ENCODE measurements around the gene LIN7C. TPM values are rescaled to one million over a fixed set of nuclear protein-coding genes. Genes with fewer than 3 reads are reported as not detected.

Gene LIN7C
- total RNA-seq, 1 experiment from 2014 or later, result 131 TPM

DNA sequence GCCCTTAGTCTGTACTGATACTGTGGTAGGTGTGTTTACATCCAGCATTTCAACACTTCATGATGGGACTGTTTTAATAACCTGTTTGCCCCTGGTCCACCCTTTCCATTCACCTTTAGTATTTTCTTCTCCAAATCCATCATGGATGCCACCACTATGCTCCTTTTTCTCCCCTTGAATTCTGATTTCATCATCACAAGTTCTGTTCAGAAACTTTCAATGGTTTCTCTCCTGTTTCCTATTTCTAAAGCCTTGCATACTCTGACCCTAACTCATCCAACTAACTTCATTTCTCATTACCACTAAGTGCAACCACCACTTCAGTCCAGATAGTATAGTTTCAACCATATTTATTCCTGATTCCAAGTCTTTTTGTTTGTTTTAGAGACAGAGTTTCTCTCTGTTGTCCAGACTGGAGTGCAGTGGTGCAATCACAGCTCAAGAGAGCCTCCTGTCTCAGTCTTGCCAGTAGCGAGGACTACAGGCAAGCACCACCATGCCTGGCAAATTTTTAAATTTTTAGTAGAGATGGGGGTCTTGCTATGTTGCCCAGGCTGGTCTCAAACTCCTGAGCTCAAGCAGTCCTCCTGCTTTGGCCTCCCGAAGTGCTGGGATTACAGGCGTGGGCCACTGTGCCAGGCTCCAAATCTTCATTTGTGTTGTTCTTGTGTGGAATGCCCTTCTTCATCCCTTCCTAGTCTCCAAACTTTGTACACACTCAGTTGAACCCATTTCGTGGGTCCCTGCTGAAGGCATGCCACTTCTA is 1.2 kb upstream of the LIN7C start:
- ChIA-PET POLR2A (ENCODE audit: low non-redundant PET) (interaction anchor here (0.5 to 0.9 kb wide), 2 partner anchors 10 to 795 kb away, joined by 3 read pairs; no protein-coding TSS in a partner anchor), CTCF (interaction anchor here (0.6 to 1.5 kb wide), 2 partner anchors 11 to 297 kb away, joined by 3 read pairs; no protein-coding TSS in a partner anchor)
- intact Hi-C loops (cut with micrococcal nuclease; ENCODE audit: unreplicated experiment), result loop anchor here (5.0 to 10.0 kb wide), 2 partner anchors 597 to 1825 kb away; partner anchors contain the start of genes KIF18A and METTL15
- Histone ChIP-seq H3K36me3 (ENCODE audit: insufficient read depth, low read length, poor library complexity, severe bottlenecking) (peaks cover 6% of the 10 kb centered on the region), H3K4me1 (ENCODE audit: insufficient read depth, low read length, poor library complexity, severe bottlenecking) (peaks cover 20% of the 10 kb centered on the region), H3K27me3 (replicated peaks; ENCODE audit: insufficient read depth, low read depth, low read length, poor library complexity) (no peaks in the 10 kb centered on the region), H3K27ac (ENCODE audit: low read depth, low read length, poor library complexity, severe bottlenecking) (peak overlapping the region; percentile 91), H3K9me3 (ENCODE audit: low read depth, low read length, poor library complexity, severe bottlenecking) (no peaks in the 10 kb centered on the region), H3K4me3 (ENCODE audit: low read depth, low read length, poor library complexity, severe bottlenecking) (peak overlapping the region; percentile 65)
- TF ChIP-seq EZH2 (IDR thresholded peaks at IDR 0.05; ENCODE audit: borderline replicate concordance, low read depth, low read length, poor library complexity, severe bottlenecking), result no peak
- TF ChIP-seq, protein P1, sequence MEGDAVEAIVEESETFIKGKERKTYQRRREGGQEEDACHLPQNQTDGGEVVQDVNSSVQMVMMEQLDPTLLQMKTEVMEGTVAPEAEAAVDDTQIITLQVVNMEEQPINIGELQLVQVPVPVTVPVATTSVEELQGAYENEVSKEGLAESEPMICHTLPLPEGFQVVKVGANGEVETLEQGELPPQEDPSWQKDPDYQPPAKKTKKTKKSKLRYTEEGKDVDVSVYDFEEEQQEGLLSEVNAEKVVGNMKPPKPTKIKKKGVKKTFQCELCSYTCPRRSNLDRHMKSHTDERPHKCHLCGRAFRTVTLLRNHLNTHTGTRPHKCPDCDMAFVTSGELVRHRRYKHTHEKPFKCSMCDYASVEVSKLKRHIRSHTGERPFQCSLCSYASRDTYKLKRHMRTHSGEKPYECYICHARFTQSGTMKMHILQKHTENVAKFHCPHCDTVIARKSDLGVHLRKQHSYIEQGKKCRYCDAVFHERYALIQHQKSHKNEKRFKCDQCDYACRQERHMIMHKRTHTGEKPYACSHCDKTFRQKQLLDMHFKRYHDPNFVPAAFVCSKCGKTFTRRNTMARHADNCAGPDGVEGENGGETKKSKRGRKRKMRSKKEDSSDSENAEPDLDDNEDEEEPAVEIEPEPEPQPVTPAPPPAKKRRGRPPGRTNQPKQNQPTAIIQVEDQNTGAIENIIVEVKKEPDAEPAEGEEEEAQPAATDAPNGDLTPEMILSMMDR (conservative IDR thresholded peaks at IDR 0.05; ENCODE audit: low read depth, low read length), result no peak
- BruUV-seq (replicated peaks), result no TSS peak
- no peak for DNase-seq (ENCODE audit: low spot score)

DNA sequence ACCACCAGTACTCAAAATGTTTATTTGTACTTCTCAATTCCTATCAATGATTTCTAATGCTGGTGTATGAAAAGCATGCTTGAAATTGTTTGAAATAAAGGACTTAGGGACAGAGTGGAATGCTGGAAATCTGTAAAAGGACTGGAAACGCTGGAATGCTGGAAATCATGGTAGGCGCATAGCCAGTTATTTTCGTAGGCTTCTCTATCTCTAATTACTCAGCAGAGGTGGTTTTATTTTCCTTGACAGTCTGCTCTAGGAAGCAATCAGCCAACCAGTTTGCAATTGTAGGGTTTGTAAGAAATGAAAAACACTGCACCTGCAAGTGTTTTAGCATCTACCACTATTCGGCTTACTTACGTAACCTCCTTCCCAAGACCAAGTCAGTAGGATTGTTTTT is 788 bp downstream of the LIN7C start:
- intact Hi-C loops (cut with micrococcal nuclease; ENCODE audit: unreplicated experiment), result loop anchor here (5.0 to 10.0 kb wide), 2 partner anchors 599 to 1827 kb away; partner anchors contain the start of genes KIF18A and METTL15
- no peaks in the 10 kb centered on the region for H3K27me3 ChIP-seq (replicated peaks; ENCODE audit: insufficient read depth, low read depth, low read length, poor library complexity)
- ChIA-PET POLR2A (ENCODE audit: low non-redundant PET) (no interaction called here), CTCF (no interaction called here)
- no peaks in the 10 kb centered on the region for H3K9me3 ChIP-seq (ENCODE audit: low read depth, low read length, poor library complexity, severe bottlenecking)
- peak overlapping the region; percentile 91 for H3K27ac ChIP-seq (ENCODE audit: low read depth, low read length, poor library complexity, severe bottlenecking)
- H3K4me3 ChIP-seq (ENCODE audit: low read depth, low read length, poor library complexity, severe bottlenecking), result peak overlapping the region; percentile 65
- no peak for DNase-seq (ENCODE audit: low spot score)
- no peak for TF ChIP-seq EZH2 (IDR thresholded peaks at IDR 0.05; ENCODE audit: borderline replicate concordance, low read depth, low read length, poor library complexity, severe bottlenecking)
- TF ChIP-seq, protein P1 (conservative IDR thresholded peaks at IDR 0.05; ENCODE audit: low read depth, low read length), result no peak
- H3K36me3 ChIP-seq (ENCODE audit: insufficient read depth, low read length, poor library complexity, severe bottlenecking), result peaks cover 23% of the 10 kb centered on the region
- BruUV-seq (replicated peaks), result no TSS peak
- peaks cover 20% of the 10 kb centered on the region for H3K4me1 ChIP-seq (ENCODE audit: insufficient read depth, low read length, poor library complexity, severe bottlenecking)

DNA sequence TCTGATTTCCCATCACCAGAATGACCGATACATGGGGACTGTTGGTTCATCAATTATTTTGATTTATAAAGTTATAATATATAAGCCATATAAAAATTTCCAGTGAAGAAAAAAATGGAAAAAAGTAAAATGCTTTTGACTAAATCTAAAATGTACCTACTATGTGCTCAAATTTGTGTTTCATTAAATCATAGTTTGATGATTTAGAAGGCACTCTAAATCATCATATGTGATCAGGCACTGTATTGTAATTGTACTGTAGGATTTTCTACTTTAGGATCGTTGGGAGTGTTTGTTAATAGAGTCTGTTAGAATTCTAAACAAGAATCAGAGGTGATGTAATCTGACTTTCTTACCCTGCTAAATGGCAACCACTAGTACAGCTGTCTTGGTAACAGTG is 2.4 kb downstream of the LIN7C start:
- H3K27me3 ChIP-seq (replicated peaks; ENCODE audit: insufficient read depth, low read depth, low read length, poor library complexity), result no peaks in the 10 kb centered on the region
- H3K27ac ChIP-seq (ENCODE audit: low read depth, low read length, poor library complexity, severe bottlenecking), result no peak overlapping the region
- DNase-seq (ENCODE audit: low spot score), result no peak
- H3K9me3 ChIP-seq (ENCODE audit: low read depth, low read length, poor library complexity, severe bottlenecking), result no peaks in the 10 kb centered on the region
- CTCF ChIA-PET, result interaction anchor here (0.6 kb wide), 2 partner anchors 8 to 19 kb away, joined by 3 read pairs; no protein-coding TSS in a partner anchor
- POLR2A ChIA-PET (ENCODE audit: low non-redundant PET), result no interaction called here
- TF ChIP-seq, protein P1 (conservative IDR thresholded peaks at IDR 0.05; ENCODE audit: low read depth, low read length), result no peak
- TF ChIP-seq EZH2 (IDR thresholded peaks at IDR 0.05; ENCODE audit: borderline replicate concordance, low read depth, low read length, poor library complexity, severe bottlenecking), result no peak
- no peak overlapping the region for H3K4me3 ChIP-seq (ENCODE audit: low read depth, low read length, poor library complexity, severe bottlenecking)
- intact Hi-C loops (cut with micrococcal nuclease; ENCODE audit: unreplicated experiment), result loop anchor here (10.0 kb wide), 1 partner anchor 601 kb away; the partner anchor contains the start of genes KIF18A and METTL15
- peaks cover 38% of the 10 kb centered on the region for H3K36me3 ChIP-seq (ENCODE audit: insufficient read depth, low read length, poor library complexity, severe bottlenecking)
- peaks cover 22% of the 10 kb centered on the region for H3K4me1 ChIP-seq (ENCODE audit: insufficient read depth, low read length, poor library complexity, severe bottlenecking)
- no TSS peak for BruUV-seq (replicated peaks)

All from A673 (cell line).